SW 1271 (cell line): Measurements from ENCODE around the gene MAP3K9.

Experiments
- DNase-seq, 2 experiments: peaks; one replicate each; lab custom pipeline; 2025; lab: John Stamatoyannopoulos, UW

Gene MAP3K9

DNA sequence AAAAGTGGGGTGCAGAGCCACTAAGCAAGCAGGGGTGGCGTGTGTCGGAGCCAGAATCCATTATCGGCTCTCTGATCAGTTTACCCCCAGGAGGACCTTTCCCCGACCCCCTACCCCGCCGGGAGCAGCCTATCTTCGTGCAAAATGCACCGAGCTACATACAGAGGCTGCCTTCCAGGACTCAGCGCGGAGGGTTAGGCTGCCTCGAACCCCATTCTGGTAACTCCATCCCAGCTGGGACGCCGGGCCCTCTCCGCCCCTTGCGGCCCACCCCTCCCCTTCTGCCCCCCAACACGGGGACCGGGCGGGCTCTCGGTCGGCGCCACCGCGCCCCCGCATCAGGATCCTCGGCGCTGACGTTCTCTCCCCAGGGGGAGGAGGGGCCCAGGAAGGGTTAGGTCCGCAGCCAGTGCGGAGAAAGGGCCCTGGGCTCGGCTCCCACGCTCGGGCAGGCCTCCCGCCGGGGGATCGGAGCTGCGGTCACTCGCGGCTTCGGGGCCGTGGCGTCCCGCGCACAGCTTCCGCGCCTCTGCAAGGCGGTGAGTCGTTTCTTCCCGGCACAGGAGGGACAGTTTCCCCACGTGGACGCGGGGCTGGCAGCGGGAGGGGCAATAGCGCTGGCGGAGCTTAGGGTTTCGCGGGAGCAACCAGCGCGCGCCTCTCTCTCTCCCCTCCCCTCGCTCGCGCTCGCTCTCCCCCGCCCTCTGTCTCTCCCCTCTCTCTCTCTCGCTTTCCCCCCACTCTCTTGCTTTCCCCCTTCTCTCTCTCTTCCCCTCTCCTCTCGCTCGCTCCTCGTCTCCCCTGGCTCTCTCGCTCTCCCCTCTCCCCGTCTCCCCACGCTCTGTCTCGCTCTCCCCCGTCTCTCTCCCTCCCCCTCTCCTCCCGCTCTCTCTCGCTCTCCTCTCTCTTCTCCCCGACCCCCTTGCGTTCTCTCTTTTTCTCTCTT, 12.5 kb upstream of the MAP3K9 start:
- no peak for DNase-seq

DNA sequence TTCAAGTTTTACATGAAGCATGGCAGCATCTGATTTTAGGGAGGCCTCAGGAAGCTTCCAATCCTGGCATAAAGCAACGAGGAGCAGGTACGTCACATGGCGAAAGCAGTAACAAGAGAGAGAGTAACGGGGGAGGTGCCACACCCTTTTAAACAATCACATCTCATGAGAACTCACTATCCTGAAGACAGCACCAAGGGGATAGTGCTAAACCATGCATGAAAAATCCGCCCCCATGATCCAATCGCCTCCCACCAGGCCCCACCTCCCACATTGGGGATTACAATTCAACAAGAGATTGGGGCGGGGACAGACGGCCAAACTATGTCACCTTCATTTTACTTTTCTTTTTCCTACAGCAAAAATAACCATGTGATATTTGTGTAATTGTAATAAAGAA, 7.2 kb upstream of the MAP3K9 start:
- no peak for DNase-seq

DNA sequence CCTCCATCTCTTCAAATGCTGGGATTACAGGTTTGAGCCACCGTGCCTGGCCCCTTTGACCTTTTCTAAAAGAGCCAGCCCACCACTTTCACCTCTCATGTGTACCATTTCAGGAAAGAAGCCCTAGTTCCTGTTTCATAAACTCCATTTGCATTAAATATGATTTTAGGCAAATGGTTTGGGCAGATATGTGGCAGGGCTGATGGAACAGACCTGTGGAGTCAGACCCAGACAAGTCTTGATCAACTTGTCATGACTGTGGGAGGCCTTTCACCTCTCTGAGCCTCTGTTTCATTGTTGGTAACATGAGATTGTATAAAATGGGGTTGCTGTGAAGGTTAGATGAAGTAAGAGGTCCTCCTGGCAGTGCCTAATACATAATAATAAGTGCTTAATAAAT, 5.2 kb upstream of the MAP3K9 start:
- no peak for DNase-seq

DNA sequence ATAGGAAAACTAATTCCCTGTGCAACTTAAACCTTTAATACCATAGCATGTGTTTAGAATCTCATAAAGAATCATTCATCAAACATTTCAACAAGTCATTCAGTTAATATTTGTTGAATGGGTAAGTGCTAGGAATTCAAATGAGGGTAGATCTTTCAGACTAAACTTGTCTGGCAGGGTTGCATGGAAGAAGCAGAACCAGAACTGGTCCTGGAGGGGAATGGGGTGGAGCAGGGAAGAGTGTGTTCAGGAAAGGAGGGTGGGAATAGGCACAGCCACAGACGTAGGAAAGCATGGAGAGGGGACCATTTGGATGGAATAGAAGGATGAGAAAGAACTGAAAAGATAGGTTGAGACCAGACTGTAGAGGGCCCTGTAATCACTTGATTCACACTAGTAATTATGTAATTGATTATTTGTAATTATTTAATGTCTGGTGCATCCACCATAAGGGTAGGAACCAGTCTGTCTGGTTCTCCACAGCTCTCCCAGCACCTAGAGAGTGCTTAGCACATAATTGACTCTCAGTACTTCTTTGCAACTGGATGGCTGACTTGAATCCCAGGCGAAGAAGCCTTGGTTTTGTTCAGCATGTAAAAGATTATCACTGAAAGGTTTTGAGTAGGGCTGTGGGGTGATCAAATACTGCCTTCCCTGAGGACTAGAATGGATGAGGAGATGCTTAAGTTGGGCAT, 3.0 kb upstream of the MAP3K9 start:
- no peak for DNase-seq

DNA sequence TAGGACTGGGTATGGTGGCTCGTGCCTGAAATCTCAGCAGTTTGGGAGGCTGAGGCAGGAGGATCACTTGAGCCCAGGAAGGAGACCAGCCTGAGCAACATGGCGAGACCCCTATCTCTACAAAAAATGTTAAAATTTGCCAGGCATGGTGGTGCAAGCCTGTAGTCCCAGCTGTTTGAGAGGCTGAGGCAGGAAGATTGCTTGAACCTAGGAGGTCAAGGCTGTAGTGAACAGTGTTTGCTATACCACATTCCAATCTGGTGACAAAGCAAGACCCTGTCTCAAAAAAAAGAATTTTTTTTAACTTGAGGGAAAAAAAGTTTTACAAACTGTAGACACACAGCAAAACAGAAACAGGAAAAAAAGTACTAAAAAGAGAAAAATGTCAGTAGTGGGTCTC, 2.3 kb upstream of the MAP3K9 start:
- no peak for DNase-seq

DNA sequence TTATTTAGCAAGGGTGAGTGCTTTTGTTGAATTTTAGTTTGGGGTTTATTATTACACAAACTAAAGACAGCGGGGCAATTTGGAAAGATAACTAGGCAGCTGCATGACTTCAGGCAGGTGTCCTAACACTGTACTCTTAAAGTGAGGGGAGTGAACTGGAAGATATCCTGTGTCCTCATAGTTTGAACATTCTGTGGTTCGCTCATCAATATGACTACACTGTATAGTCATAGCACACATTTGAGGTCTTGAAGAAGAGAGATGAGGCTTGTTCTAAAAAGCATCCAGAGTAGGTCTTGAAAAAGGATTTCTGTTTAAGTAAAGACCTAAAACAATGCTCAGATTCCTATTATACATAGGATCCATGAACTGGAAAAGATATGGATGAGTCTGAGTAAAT, 1.7 kb upstream of the MAP3K9 start:
- DNase-seq = no peak

DNA sequence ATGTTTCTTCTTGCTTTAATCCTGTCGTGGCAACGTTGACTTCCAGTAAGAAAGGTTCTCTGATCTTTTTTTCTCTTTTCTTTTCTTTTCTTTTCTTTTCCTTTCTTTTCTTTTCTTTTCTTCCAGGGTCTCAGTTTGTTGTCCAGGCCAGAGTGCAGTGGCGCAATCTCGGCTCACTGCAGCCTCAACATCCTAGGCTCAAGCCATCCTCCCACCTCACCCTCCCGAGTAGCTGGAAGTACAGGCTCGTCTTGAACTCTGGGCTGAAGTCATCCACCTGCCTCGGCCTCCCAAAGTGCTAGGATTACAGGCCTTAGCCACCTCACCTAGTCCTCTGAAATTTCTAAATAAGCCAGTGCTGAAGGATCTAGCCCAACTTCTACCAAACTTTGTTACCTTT, 1.3 kb upstream of the MAP3K9 start:
- DNase-seq = no peak

DNA sequence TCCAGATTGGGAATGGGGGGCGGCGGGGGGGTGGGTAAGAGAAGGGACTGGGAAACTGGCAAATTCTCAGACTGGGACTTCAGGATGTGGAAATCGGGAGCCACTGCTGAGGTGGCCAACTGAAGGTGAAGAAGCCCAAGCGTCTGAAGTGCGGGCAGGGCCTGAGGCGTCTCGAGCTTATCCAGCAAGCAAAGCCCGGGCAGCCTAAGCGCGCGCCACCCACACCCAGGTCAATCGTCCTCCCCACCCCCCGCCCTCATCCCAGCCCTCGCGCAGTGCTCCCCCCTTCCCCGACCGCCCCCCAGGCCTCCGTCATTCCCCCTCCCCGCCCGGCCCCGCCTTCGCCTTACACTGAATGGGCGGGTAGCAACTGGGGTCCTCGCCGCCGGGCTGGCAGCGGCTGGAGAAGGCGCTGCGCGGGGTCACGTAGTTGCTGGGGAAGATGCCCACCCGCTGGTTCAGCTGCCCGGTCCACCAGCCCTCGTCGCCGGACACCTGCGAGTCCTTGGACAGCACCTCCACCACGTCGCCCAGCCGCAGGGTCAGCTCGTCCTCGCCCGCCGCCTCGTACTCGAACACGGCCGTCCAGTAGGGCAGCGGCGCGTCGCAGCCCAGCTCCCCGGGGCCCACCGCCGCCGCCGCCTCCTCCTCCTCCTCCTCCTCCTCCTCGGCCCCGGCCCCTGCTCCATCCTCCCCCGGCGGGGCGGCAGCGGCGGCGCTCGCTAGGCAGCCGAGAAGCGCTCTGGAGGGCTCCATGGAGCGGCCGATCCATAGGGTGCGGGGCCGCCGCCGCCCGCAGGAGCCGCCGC, 693 bp downstream of the MAP3K9 start:
- DNase-seq = peak in 1 of 2 experiments; percentile 70

DNA sequence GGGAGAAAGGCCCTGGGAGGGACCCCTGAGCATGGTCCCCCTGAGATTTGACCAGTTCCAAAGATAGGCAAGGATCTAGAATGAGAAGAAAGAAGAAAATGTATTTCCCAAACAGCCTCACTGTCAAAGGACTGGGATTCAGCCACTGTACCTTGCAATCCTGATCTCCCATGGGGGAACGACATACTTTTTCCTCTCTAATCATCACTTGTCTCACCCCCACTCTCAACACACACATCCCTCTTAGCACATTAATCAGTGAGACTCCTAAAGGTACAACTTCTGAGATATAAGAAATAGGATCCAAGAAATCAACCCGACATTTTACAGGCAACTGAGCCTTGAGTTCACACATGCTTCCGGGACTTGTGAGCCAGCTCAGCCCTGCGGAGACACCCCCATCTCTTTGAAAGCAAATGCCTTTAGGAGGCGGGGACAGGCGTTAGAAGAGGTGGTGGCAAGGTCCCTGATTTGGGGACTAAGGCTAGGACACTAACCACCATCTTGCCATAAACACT, 1.4 kb downstream of the MAP3K9 start:
- peak; percentile 47 to 72 for DNase-seq

DNA sequence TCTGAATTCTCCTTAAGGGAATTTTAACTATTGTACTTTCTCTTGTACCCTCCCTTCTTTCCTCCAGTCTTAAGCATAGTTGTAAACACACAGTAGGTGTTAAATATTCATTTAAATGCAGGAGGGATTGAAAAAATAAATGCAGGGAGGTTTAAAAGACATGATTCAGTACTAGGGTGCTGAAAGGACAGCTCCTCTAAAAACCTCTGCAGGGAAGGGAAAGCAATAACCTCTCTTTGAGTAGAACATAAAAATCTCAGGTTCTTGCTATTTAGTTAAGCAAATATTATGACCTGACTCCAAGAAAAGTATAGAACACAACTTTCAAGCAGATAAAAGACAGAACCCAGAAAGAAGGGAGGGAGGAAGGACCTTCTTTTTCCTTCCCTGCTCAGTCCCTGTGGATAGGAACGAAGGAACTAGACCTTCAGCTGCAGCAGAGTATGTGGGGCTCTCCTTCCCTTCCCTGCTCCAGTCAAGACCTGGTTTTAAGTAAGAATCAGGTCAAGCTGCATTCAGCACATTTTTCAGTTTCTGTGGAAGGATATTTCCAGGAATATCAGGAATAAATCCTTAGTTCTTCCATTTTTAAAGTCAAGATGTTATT, 4.7 kb downstream of the MAP3K9 start:
- no peak for DNase-seq

DNA sequence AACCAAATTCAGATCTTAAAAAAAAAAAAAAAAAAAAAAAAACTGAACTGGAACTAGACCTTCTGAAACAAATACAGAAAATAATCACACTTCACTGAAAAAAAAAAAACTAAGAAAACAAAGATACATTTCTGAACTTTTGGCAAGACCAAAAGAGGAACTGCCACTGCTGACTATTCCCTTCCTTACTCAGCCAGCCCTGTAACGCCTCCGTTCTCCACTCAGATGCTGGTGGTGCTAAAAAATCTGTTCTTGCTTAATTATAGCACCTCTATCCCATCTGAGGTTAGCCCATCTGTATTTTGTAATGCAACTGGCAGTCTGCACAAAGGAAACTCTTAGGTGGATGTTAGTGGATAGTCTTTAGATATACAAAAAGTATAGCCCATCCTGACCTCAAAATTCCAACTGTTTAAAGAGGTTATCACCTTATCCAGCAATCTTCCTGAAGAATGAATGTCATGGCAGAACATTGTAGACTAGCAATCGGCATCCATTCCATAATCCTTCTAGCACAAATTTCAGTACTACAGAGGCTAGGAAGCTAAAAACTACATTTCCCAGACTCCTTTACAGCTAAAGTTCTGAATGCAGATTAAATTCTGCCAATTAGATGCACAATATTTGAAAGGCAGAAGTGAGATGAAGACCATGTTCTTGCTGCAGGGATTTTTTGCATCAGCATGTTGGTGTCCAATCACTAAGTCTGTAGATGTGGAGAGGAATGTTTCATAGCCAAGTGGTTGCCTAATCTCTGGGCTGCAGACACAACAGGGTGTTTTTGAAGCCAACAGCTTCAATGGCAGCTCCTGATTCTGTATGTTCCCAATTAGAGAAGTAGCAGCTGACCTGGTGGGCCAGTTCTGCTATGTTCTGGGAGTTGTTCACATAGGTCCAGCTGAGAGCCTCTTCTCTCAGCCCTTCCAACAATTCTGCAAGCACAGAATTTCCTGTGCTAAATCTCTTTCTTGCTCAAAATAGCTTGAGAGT, 5.7 kb downstream of the MAP3K9 start:
- no peak for DNase-seq

DNA sequence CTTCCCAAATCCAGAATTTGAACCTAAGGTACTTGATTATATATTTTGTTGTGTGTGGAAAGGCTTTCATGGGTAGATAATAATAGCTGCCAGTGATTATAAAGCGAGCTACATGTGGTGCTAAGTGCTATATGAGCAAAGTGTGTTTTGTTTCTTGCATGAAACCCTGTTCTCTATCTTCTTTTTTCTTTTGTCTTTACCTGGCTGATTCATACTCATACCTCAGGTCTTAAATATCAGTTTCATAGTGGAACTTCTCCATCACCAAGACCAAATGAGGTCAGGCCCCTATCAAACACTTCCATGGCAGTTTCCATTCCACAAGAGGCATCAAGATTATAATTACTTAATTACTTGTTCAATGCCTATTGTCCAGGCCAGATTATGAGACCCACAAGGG, 6.9 kb downstream of the MAP3K9 start:
- DNase-seq = no peak

DNA sequence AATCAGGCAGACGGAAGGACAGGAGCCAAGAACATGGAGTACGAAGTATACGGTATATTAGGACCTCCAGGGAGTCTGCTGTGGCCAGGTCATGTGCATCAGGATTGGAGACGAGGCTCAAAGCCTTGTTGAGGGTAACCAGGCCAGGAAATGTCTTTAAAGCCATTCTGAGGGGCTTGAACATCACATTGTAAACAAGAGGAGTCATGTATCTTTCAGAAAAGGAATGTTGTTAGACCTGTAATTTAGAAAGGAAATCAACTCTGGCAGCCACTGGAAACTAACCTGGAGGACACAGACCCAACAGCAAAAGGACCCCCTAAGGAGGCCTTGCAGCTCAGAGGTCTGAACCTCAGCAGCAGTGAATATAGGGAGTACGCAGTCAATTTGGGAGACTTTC, 7.5 kb downstream of the MAP3K9 start:
- no peak for DNase-seq

DNA sequence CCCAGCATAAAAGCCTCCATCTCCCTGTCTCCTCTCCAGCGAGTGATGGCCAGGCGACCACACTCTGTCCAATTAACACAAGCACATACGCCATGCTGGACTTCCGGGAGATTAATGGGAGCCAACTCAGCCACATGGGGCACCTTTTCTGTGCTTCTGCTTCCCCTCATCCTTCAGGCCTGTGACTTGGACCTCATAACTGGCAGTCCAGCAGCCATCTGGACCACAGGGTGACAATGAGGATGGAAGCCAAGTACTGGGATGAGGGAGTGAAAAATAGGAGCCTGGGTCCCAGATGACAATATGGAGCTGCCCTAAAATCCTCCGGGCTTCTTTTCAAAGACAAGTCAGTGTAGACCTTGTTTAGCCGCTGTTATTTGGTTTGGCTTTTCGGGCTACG, 12.8 kb downstream of the MAP3K9 start:
- DNase-seq = no peak

DNA sequence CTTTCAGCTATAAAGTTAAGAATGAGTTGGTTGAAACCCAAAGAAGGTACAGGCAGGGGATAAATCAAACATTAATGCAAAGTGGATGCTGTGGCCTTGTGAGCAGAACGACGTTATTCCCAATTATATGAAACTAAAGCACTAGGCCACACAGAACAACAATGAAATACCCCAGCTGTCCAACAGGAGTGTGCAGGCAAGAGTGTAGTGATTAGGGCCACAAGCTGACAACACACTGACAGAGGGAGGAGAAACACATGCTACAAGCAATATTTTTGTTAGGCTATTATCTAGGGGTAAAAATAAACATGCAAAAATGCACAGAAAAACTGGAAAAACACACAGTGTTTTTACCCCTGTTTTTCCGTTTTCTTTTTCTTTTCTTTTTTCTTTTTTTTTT, 15.0 kb downstream of the MAP3K9 start:
- DNase-seq = no peak

DNA sequence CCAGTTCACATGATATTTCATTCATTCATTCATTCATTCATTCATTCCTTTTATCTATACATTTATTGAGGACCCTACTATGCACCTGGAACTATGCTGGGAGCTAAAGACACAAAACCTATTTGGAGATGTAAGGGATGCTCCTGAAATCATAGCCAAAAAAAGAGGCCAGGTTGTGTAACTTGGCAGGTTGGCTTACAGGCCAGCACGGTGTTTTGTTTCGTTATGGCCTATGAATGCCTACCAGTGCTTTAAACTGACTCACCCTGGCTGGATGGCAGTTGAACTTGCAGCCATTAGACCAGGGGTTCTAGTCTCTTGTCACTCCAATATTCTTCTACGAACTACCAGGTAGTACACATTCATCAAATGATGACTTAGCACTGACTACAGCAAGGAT, 15.7 kb downstream of the MAP3K9 start:
- no peak for DNase-seq

DNA sequence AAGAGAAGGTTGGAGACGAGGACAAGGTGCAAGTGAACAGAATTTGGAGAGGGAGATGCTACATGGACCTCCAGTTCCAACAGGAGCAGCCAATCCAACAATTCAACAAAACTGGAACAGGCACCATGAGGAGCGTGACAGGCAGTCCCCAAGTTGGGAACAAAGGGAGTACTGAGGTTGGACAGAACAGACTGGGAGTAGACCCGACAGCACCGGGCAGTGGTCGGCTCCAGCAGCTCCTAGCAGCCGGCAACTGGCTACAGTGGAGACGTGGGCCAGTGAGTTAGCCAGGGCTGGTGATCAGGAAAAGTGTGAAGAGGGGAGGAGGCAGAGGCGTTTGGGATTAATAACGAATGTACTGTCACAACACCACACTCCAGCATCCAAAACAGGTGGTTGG, 16.4 kb downstream of the MAP3K9 start:
- DNase-seq = no peak

DNA sequence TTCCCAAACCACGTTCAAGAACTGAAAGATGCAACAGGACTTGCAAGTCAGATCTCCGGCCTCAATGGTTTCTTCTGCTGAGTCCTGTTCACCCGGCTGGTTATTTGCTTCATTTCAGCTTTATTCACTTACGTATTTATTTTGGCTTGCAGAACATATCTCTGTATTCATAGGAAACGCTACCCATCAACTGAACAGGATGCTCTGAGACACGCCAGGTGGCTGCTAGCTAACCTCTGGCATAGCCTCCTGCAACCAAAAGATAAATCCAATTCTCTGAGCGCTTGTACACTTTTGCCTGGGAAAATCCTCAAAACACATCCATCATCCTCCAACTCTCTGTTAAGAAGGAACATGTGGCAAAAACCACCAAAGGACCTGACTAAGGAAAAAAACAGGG, 17.3 kb downstream of the MAP3K9 start:
- DNase-seq = no peak

DNA sequence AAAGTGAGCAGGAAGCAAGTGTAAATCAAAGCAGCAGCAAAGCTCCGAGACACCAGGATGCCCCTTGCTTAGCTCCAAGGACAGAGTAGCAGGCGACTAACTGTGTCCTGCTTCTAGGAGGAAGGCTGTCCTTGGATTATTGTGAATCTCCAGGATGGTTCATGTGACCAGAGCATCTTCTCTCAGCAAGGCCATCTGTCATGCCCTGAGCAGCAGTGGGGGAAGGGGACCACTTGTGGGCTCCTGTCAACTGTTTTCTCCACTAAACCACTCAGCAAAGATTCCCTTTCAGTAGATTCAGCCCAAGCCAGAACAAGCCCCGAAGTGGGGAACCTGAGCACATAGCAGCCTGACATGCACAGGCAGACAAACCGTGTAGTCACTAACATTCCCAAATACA, 19.4 kb downstream of the MAP3K9 start:
- DNase-seq = no peak

DNA sequence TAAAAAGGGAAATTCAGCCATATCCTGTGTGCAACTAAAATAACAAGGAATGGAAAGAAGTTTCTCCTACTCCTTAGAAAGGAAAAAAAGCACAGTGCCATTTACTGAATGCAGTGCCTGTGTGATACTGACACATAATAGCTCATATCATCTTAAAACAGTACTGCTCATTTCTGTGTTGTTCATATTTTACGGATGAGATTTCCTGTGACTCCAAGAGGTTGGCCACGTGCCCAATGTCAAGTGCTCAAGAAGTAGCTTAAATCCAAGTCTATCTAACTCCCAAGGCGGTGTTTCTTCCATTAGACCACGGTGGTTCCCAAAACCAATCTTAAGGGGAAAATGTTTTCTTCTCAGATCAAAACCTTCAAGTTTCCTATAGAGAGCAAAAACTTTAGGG, 20.0 kb downstream of the MAP3K9 start:
- peak in 1 of 2 experiments; percentile 19 for DNase-seq

DNA sequence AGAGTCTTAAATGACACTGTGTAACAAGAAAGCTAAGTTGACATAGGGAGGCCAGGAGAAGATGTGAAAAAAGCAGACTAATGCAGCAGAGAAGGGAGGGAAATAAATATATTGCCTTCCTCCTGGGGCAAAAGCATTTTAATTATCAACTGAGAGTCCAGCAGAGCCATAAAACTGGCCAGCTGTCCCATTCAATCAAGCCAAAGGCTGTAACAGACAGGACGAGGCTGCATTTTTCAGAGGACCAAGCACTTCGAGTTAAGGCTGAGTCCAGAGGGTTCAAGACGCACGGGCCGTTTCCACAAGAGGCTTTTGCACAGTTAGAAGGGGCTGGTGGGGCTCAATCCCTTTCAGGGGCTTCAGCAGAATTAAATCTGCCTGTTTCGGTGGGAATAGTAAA, 20.4 kb downstream of the MAP3K9 start:
- DNase-seq = no peak
